Measurements from ENCODE around the gene EIF2B2. TPM values are rescaled to one million over a fixed set of nuclear protein-coding genes. Genes with fewer than 3 reads are reported as not detected.

EIF2B2 gene
- total and polyA plus RNA-seq, 2 of the 13 experiments (the other 11 are each of a cell fraction or from before 2014, with no cell fraction given), result 54.4 to 78.6 TPM

GRCh38 chr14:75050852-75051555 lies 48.3 kb downstream of the EIF2B2 start, which contains the start of gene MLH3 (continued):
- TF ChIP-seq THAP9 (CRISPR knock-in tag; IDR thresholded peaks at IDR 0.05; ENCODE audit: borderline replicate concordance) (peak; percentile 41; the same call in 1 of the 2 replicates), ZNF773 (CRISPR knock-in tag; IDR thresholded peaks at IDR 0.05; ENCODE audit: borderline replicate concordance) (0 out of 2 replicates have a peak, but pooled peaks have one; percentile 49), ARID2 (CRISPR knock-in tag; IDR thresholded peaks at IDR 0.05; ENCODE audit: borderline replicate concordance) (no peak), ZNF607 (CRISPR knock-in tag; IDR thresholded peaks at IDR 0.05; ENCODE audit: borderline replicate concordance) (no peak), GFI1 (CRISPR knock-in tag; IDR thresholded peaks at IDR 0.05; ENCODE audit: borderline replicate concordance) (peak; percentile 45; the same call in 1 of the 2 replicates), KLF9 (CRISPR knock-in tag; IDR thresholded peaks at IDR 0.05; ENCODE audit: low read depth) (0 out of 2 replicates have a peak, but pooled peaks have one; percentile 63), GABPB1 (CRISPR knock-in tag; IDR thresholded peaks at IDR 0.05) (peak; percentile 59), ZNF598 (CRISPR knock-in tag; IDR thresholded peaks at IDR 0.05; ENCODE audit: borderline replicate concordance) (no peak), RARG (CRISPR knock-in tag; IDR thresholded peaks at IDR 0.05; ENCODE audit: low read depth) (no peak), ZNF644 (CRISPR knock-in tag; IDR thresholded peaks at IDR 0.05; ENCODE audit: low read depth) (no peak), RBAK (CRISPR knock-in tag; IDR thresholded peaks at IDR 0.05) (no peak), ZNF563 (CRISPR knock-in tag; IDR thresholded peaks at IDR 0.05) (peak; percentile 73), ZBTB33 (CRISPR knock-in tag; IDR thresholded peaks at IDR 0.05) (no peak), ZNF235 (CRISPR knock-in tag; IDR thresholded peaks at IDR 0.05; ENCODE audit: borderline replicate concordance) (no peak), U2AF1 (optimal IDR thresholded peaks at IDR 0.05; ENCODE audit: low read depth, low read length) (no peak), ZNF383 (CRISPR knock-in tag; IDR thresholded peaks at IDR 0.05; ENCODE audit: borderline replicate concordance) (no peak), HNRNPLL (IDR thresholded peaks at IDR 0.05; ENCODE audit: low read depth, low read length, poor library complexity, severe bottlenecking) (no peak), TBL1XR1 (IDR thresholded peaks at IDR 0.05; ENCODE audit: borderline replicate concordance, low read length, partially characterized antibody) (no peak), PRDM4 (CRISPR knock-in tag; IDR thresholded peaks at IDR 0.05; ENCODE audit: borderline replicate concordance) (no peak), ZC3H4 (CRISPR knock-in tag; IDR thresholded peaks at IDR 0.05; ENCODE audit: borderline replicate concordance) (no peak), ZNF713 (CRISPR knock-in tag; IDR thresholded peaks at IDR 0.05) (no peak), ZMAT3 (CRISPR knock-in tag; conservative IDR thresholded peaks at IDR 0.05) (peak; percentile 92; the same call in 1 of the 2 replicates), SUZ12 (IDR thresholded peaks at IDR 0.05; ENCODE audit: low read depth, low read length) (no peak)

All from HepG2 (cell line).